Fibroblast of skin of left quadriceps (primary cell): ENCODE measurements around the gene TUBGCP6.
A peak's percentile ranks its signal among the peaks of the same experiment; 100 is the strongest.

Source experiments
- DNase-seq, 2 experiments: peaks; one replicate each; pipeline ENCODE4 v3.0.0-alpha.2; 2013; ENCODE audit warnings: low read depth in 2 of 2

TUBGCP6 gene

GRCh38 chr22:50226063-50226874 lies 18.6 kb downstream of the TUBGCP6 start:
- DNase-seq = no peak

GRCh38 chr22:50225200-50225969 lies 19.4 kb downstream of the TUBGCP6 start:
- no peak for DNase-seq

- no peak for DNase-seq
These were observed 20.8 kb downstream of the TUBGCP6 start for GRCh38 chr22:50224071-50224470.

- no peak for DNase-seq
These were observed 22.3 kb downstream of the TUBGCP6 start for GRCh38 chr22:50222508-50222907.

GRCh38 chr22:50221410-50222300 lies 23.2 kb downstream of the TUBGCP6 start:
- DNase-seq = no peak

- no peak for DNase-seq
These were observed 24.0 kb downstream of the TUBGCP6 start for GRCh38 chr22:50220603-50221409.

GRCh38 chr22:50219800-50220602 lies 24.8 kb downstream of the TUBGCP6 start:
- no peak for DNase-seq

- peak; percentile 59 to 60 for DNase-seq
These were observed 25.7 kb downstream of the TUBGCP6 start for GRCh38 chr22:50218996-50219727.

GRCh38 chr22:50218153-50218995 lies 26.4 kb downstream of the TUBGCP6 start:
- no peak for DNase-seq

GRCh38 chr22:50217543-50218152 lies 27.2 kb downstream of the TUBGCP6 start:
- no peak for DNase-seq

- no peak for DNase-seq
These were observed 27.9 kb downstream of the TUBGCP6 start for GRCh38 chr22:50216684-50217520.

GRCh38 chr22:50216055-50216683 lies 28.7 kb downstream of the TUBGCP6 start:
- DNase-seq = no peak

- no peak for DNase-seq
These were observed 29.3 kb downstream of the TUBGCP6 start for GRCh38 chr22:50215297-50216054.

- DNase-seq = no peak
These were observed 31.6 kb downstream of the TUBGCP6 start for GRCh38 chr22:50213263-50213662.

- DNase-seq = no peak
These were observed 33.7 kb downstream of the TUBGCP6 start for GRCh38 chr22:50211147-50211546.
